Neural progenitor cell (in vitro differentiated cells): ENCODE data around the gene CD58. TPM values are rescaled to one million over a fixed set of nuclear protein-coding genes. Genes with fewer than 3 reads are reported as not detected.

Source experiments
- DNase-seq: peaks from one replicate; pipeline ENCODE4 v3.0.0-alpha.2; 2016; ENCODE audit warnings: low spot score
- H2AFZ ChIP-seq: fragments of 200-600 bp; sonication (generic); replicated peaks from 2 replicates; pipeline ENCODE4 v1.6.1; 2016; ENCODE audit warnings: antibody characterized with exemption
- H3F3A ChIP-seq: fragments of 200-600 bp; sonication (generic); 2 replicates; pipeline ENCODE4 v1.6.1; 2016; ENCODE audit warnings: antibody characterized with exemption, low read depth
- H3K27ac ChIP-seq: fragments of 200-600 bp; sonication (generic); 2 replicates; pipeline ENCODE4 v1.5.1; 2016; ENCODE audit warnings: mild to moderate bottlenecking
- H3K27me3 ChIP-seq: fragments of 200-600 bp; sonication (generic); 2 replicates; pipeline ENCODE4 v1.6.1; 2016; ENCODE audit warnings: mild to moderate bottlenecking, moderate library complexity
- H3K36me3 ChIP-seq: fragments of 200-600 bp; sonication (generic); 2 replicates; pipeline ENCODE4 v1.5.1; 2016
- H3K4me1 ChIP-seq: fragments of 200-600 bp; sonication (generic); 2 replicates; pipeline ENCODE4 v1.6.1; 2016; ENCODE audit warnings: mixed run types
- H3K4me2 ChIP-seq: fragments of 200-600 bp; sonication (generic); 2 replicates; pipeline ENCODE4 v1.6.1; 2016
- H3K4me3 ChIP-seq: fragments of 200-600 bp; sonication (generic); 2 replicates; pipeline ENCODE4 v1.5.1; 2016
- H3K79me2 ChIP-seq: fragments of 200-600 bp; sonication (generic); 2 replicates; pipeline ENCODE4 v1.6.1; 2016; ENCODE audit warnings: low read depth
- H3K9ac ChIP-seq: fragments of 200-600 bp; sonication (generic); 2 replicates; pipeline ENCODE4 v1.6.1; 2016
- H3K9me3 ChIP-seq: fragments of 200-600 bp; sonication (generic); 2 replicates; pipeline ENCODE4 v1.5.1; 2016; ENCODE audit warnings: low read depth
- H4K20me1 ChIP-seq: fragments of 200-600 bp; sonication (generic); 2 replicates; pipeline ENCODE4 v1.6.1; 2016; ENCODE audit warnings: low read depth
- H3K27ac Mint-ChIP-seq: 3 replicates; pipeline ENCODE4 v1.8.0; 2021; ENCODE audit warnings: mixed read lengths
- H3K27me3 Mint-ChIP-seq: 2 replicates; pipeline ENCODE4 v1.8.0; 2022; ENCODE audit warnings: low read depth, mild to moderate bottlenecking, inconsistent platforms, moderate library complexity, mixed read lengths; ENCODE audit not compliant: insufficient read depth
- H3K36me3 Mint-ChIP-seq: 3 replicates; pipeline ENCODE4 v1.8.0; 2021; ENCODE audit warnings: mixed read lengths
- H3K4me1 Mint-ChIP-seq: 3 replicates; pipeline ENCODE4 v1.8.0; 2021; ENCODE audit warnings: mixed read lengths
- H3K4me3 Mint-ChIP-seq: 3 replicates; pipeline ENCODE4 v1.8.0; 2021; ENCODE audit warnings: mild to moderate bottlenecking, moderate library complexity, mixed read lengths
- H3K9me3 Mint-ChIP-seq: 3 replicates; pipeline ENCODE4 v1.8.0; 2020; ENCODE audit warnings: mixed read lengths
- CTCF ChIP-seq: fragments of 200-600 bp; sonication (generic); IDR thresholded peaks from 2 replicates; pipeline ENCODE4 v1.5.1; 2017; ENCODE audit warnings: antibody characterized with exemption, mild to moderate bottlenecking
- EZH2 ChIP-seq: fragments of 200-600 bp; sonication (generic); IDR thresholded peaks from 2 replicates; pipeline ENCODE4 v1.6.1; 2017; ENCODE audit warnings: antibody characterized with exemption, mild to moderate bottlenecking, moderate library complexity
- EZH2phosphoT487 ChIP-seq: fragments of 200-600 bp; sonication (generic); IDR thresholded peaks from 2 replicates; pipeline ENCODE4 v1.6.1; 2017; ENCODE audit warnings: antibody characterized with exemption
- total RNA-seq: library from RNA; depleted of rRNA; stranded (reverse); fragments of >200 nt; gene quantifications from 2 replicates; pipeline ENCODE4 v1.2.3, GENCODE V29; 2015; ENCODE audit warnings: low replicate concordance

The CD58 gene
- total RNA-seq, 1 donor from 2014 or later, result 14.6 TPM

GRCh38 chr1:116571215-116571919 is 541 bp upstream of the CD58 start:
- Histone ChIP-seq H3K79me2 (no peaks in the 10 kb centered on the region), H3K9ac (no peak overlapping the region), H2AFZ (peak overlapping the region; percentile 92), H3K36me3 (no peaks in the 10 kb centered on the region), H3K4me3 (peak overlapping the region; percentile 67), H3K27ac (no peak overlapping the region), H3F3A (peaks cover 4% of the 10 kb centered on the region), H3K9me3 (no peaks in the 10 kb centered on the region), H3K27me3 (peaks cover 12% of the 10 kb centered on the region), H3K4me2 (peak overlapping the region; percentile 79), H3K4me1 (peaks cover 3% of the 10 kb centered on the region), H4K20me1 (no peaks in the 10 kb centered on the region)
- peak overlapping the region; percentile 84 for H3K27ac Mint-ChIP-seq
- H3K27me3 Mint-ChIP-seq, result peaks cover 2% of the 10 kb centered on the region
- DNase-seq, result peak; percentile 15
- no peaks in the 10 kb centered on the region for H3K9me3 Mint-ChIP-seq
- no peaks in the 10 kb centered on the region for H3K36me3 Mint-ChIP-seq
- TF ChIP-seq EZH2 (no peak), EZH2phosphoT487 (no peak), CTCF (no peak)
- H3K4me1 Mint-ChIP-seq, result peaks cover 30% of the 10 kb centered on the region
- peak overlapping the region; percentile 85 for H3K4me3 Mint-ChIP-seq

GRCh38 chr1:116569776-116570357 is 959 bp downstream of the CD58 start:
- Histone ChIP-seq H3K27ac (no peak overlapping the region), H3K4me3 (peak overlapping the region; percentile 67), H3K4me2 (peak overlapping the region; percentile 79), H3F3A (peaks cover 4% of the 10 kb centered on the region), H3K9ac (no peak overlapping the region), H3K79me2 (no peaks in the 10 kb centered on the region), H3K4me1 (peaks cover 2% of the 10 kb centered on the region), H2AFZ (no peak overlapping the region), H3K9me3 (no peaks in the 10 kb centered on the region), H4K20me1 (no peaks in the 10 kb centered on the region), H3K27me3 (peaks cover 12% of the 10 kb centered on the region), H3K36me3 (no peaks in the 10 kb centered on the region)
- peak overlapping the region; percentile 87 for H3K4me3 Mint-ChIP-seq
- H3K27ac Mint-ChIP-seq, result peak overlapping the region; percentile 19
- peaks cover 2% of the 10 kb centered on the region for H3K9me3 Mint-ChIP-seq
- peaks cover 25% of the 10 kb centered on the region for H3K4me1 Mint-ChIP-seq
- no peak for TF ChIP-seq EZH2
- no peak for TF ChIP-seq CTCF
- TF ChIP-seq EZH2phosphoT487, result no peak
- peaks cover 2% of the 10 kb centered on the region for H3K36me3 Mint-ChIP-seq
- peak; percentile 20 for DNase-seq
- peaks cover 4% of the 10 kb centered on the region for H3K27me3 Mint-ChIP-seq

- H3K4me3 Mint-ChIP-seq, result peak overlapping the region; percentile 87
- Histone ChIP-seq H3K9ac (no peak overlapping the region), H3K4me3 (no peak overlapping the region), H3K9me3 (no peaks in the 10 kb centered on the region), H3K27me3 (peaks cover 12% of the 10 kb centered on the region), H3K36me3 (no peaks in the 10 kb centered on the region), H3K4me2 (no peak overlapping the region), H3K27ac (no peak overlapping the region), H2AFZ (no peak overlapping the region), H3F3A (peaks cover 4% of the 10 kb centered on the region), H3K79me2 (no peaks in the 10 kb centered on the region), H3K4me1 (no peaks in the 10 kb centered on the region), H4K20me1 (no peaks in the 10 kb centered on the region)
- H3K4me1 Mint-ChIP-seq, result peaks cover 20% of the 10 kb centered on the region
- H3K27me3 Mint-ChIP-seq, result peaks cover 5% of the 10 kb centered on the region
- H3K9me3 Mint-ChIP-seq, result peaks cover 5% of the 10 kb centered on the region
- peak overlapping the region; percentile 75 for H3K27ac Mint-ChIP-seq
- DNase-seq, result no peak
- peaks cover 4% of the 10 kb centered on the region for H3K36me3 Mint-ChIP-seq
- TF ChIP-seq EZH2phosphoT487 (no peak), EZH2 (no peak), CTCF (no peak)
Observed at GRCh38 chr1:116569381-116569670, 1.5 kb downstream of the CD58 start.
